Midbrain (tissue), 1 donor: ENCODE data around the gene MEDAG.
"Not testable (repeated sequence)": the region's sequence is repeated elsewhere in the genome, so short reads cannot be mapped to it uniquely, and the experiment has no call there.

Source experiments
- DNase-seq: peaks from one replicate; lab custom pipeline; 2025; lab: John Stamatoyannopoulos, UW

MEDAG gene

DNA sequence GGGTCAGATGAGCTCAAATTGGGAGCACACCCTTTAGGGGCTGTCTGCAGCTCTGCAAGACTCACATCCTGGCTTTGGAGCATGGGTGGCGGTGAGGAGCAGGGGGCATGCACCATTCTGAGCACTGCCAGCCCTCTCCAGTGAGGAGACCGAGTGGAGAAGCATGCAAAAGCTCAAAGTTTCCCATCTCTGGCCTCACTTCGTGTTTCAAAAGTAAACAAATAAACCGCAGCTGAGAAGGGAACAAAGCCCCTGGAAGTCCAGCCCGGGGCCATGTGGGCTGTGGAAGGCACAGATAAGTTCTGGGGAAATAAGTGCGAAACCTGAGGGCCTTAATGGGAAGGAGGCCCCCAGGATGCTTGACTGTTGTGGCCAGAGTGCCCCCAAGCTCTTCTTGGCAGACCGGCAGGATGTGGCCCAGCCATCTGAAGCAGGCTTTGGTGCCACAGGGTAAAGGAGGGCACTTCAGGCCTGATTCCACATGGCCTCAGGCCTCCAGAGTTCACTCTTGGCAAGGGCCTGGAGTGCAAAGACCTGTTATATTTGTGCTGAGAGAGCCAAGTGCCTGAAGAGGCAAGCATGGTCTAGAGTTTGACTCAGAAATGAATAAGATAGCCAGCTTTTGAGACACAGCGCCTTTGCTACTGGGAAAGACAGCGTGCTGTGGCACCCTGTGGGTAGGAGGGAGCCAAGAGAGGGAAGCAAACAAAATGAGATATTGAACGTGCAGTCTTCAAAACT lies 1.2 kb downstream of the MEDAG start:
- DNase-seq: no peak

DNA sequence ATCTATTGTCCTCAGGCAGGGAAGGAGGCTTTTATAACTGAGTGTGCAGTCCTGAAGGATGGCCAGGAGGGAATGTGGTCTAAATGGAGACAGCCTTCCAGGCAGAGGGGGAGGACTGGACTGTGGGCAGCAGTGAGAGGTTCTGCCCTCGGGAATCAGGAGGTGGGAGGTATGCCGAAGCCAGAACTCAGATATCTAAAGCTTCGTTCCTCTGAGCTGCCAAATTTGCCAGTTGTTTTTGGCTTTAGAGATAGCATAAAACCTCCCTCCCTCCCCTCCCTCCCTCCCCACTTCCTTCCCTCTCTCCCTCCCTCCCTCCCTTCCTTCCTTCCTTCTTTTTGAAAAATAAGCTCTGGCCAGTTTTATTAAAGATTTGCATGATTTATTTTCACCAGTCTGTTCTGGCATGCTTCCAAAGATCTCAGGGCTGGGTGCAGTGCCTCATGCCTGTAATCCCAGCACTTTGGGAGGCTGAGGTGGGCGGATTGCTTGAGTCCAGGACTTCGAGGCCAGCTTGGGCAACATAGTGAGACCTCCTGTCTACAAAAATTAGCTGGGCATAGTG lies 2.4 kb downstream of the MEDAG start:
- DNase-seq: no peak

DNA sequence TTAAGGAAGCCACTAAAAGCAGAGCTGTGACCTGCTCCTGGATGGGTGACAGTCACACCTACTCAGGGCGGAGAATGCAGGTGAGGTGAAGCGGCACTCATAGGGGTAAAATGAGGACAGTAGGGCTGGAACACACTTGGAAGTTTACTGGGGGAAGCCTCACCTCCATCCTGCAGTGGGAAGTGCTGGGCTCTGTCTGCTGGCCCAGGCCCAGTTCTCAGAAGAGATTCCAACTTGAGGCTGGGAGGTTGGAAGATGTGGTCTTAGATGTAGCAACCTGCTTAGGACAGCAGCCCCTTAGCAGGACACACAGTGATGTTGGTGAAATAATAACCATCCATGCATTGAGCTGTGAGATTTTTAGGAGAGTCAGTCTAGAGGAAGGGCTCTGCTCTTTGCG lies 4.6 kb downstream of the MEDAG start:
- DNase-seq: no peak

DNA sequence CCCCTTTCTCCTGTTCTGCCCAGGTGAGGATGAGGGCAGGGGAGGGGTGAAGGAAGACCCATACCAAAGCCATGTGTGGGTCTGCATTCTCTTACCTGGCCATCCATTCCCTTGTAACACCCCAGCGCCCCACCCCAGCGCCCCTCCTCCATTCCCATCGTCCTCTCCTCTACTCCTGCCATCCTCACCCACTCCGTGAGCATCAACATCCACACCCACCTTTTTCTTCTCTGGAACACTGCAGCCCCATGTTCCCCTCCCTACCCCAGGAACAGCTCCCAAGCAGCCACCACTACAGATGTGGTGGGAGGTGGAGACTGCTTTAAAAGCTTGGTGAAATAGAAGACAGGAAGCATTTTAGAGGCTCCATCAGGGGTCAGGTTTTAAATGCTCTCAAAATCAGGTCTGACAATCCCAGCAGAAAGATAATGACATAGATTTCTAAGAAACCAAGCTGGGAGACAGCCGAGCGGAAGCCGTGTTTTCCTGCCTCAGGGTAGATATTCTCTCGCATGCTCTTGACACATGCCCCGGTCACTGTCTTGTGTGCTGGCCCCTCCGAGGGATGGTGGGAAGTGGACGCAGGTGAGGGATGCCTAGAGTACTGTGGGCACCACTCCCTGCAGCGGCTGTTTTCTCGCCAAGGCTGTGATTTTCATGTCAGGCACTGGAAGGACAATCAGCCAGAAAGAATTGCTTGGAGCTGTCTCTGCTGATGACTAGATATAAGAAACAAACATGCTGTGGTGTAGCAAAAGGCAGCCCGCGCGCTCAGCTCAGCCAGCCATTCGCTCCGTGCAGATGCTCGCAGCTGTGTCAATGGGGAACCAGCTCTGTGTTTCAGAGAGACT lies 9.8 kb downstream of the MEDAG start:
- DNase-seq: no peak

DNA sequence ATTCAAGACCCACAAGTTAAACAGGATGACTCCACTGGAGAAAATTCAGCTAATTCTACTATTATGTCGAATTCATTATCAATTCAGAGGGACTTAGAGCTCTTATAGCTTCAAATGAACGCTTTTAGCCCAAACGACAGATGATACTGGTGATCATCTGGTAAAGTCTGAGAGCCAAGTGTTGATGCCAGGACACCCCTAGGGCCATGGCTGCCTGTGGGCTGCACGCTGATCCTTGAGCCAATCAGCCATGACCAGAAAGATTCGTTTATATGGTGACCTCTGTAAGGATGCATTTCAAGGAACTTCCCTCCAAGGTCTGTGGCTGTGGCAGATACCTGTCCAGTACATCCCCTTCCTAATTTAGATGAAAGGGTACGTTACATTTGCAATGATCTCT lies 10.9 kb downstream of the MEDAG start:
- DNase-seq: no peak

DNA sequence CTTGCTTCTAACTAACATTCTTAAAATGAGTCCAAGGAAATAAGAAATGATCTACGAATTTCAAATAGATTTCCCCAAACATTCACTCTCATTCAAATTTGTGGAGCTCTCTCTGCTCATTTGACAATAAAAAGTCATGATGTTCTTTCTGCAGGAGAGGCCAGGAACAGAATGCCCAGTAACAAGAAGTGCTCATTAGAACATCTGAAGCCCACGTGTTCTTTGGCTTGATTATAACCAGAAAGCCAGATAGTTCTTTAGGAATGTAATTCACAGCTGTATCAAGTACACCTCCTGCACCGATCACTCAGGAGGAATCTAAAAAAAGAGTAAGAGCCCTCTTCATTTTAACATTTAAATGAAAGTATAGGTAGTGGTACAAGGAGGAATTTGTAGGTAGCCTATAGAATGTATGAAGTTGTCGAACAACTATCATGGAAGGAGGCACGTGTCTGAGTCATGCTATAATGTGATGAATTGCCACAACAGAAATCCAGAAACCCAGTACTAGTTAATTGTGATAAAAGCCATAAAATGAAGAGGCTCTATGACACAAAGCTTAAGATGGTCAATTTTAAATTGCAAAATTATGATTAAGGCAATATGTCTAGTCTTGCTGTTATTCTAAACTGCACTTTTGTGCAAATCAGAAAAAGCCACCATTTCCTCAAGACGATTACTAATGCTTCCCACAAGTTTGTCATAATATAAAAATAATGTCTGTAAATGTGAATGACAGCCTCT lies 12.8 kb downstream of the MEDAG start:
- DNase-seq: no peak

DNA sequence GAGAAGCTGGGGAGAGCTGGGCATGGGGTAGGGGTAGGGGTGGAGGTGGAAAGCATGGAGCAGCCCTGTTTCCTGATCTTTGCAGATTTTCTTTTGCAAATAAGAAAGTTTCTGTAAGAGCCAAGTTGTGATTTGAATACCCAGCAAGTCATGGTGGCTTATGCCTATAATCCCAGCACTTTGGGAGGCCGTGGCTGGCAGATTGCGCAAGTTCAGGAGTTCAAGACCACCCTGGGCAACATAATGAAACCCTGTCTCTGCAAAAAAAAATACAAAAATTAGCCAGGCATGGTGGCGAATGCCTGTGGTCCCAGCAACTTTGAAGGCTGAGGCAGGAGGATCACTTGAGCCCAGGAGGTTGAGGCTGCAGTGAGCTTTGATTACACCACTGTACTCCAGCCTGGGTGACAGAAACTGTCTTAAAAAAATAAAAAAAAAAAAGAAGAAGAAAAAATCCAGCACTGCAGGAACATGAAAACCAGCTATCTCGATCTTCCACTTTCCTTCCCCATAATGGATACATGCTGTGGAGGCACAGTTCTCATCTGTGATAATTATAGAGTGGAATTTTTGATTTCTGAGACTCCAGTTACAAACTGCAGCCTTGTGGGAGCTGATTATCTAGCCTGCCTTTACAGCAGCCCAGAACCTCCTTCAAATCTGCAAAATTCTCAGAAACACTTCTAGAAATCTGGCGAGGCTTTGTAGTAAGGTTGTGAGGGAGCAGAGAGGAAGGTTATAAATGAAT lies 14.3 kb downstream of the MEDAG start:
- DNase-seq: no peak

DNA sequence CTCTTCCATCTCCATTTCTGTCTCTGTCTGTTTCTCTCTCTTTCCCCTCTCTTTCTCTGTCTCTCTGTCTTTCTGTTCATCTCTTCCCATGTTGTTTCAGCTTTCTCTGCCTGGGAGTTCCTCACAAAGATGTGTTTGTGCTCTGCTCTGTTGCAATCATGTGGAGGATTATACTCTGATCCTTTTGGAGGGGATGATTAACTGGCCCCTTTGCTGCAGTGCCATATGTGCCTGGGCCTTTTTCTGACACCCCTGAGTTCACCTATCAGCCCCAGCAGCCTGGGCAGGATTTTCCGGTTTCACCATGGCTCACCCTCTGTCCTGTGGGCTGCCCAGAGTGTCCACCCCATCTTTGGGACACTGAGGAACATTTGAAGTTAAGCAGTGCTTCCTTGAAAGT lies 17.3 kb downstream of the MEDAG start:
- no peak for DNase-seq

DNA sequence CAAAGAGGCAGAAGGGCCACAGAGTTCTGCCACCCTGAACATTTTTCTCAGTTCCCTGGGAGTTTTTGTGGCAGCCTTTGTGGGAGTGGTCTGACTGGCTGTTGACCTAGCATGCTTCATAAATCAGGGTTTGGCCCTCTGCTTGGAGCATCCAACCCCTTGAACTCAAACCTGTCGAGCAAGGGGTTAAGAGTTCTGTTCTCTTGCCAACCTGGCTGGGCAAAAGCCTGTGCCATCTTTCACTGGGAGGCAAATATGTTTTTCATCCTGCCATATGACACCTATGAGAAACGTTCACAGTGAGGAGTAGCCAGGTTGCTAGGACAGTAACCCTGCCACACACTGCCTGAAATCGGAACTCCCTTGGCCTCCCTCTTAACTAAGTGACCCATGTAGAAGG lies 18.6 kb downstream of the MEDAG start:
- DNase-seq: no peak

DNA sequence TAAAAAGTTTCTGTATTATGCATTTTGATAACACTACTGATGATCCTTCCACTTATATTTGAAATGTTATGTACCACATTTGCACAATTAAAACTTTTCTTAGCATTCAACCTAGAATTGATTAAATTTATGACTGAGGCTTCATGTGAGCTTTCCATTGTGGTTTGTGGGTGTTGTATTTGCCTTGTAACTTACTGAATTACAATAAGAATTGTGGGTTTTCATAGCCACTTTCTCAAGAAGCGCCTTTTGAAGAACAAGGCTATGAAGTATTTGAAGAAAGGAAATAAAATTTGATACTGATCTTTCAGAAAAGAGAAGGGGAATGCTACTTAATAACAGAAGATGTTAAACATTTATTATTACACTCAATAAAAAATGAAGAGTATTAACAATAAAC lies 19.4 kb downstream of the MEDAG start:
- DNase-seq: no peak

DNA sequence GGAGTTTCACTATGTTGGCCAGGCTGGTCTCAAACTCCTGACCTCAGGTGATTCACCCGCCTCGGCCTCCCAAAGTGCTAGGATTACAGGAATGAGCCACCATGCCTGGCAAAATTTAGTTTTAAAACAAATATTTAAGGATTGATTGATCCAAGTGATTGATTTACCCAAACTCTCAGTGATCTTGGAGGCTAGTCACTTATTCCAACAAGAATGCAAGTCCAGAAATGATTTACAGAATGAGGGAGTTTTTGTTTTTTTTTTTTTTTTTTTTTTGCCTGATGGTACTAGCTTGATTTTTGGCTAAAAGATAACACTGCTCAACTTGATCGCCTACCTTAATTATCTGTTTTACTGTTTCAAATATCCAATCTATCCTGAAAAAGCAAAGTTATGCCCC lies 20.7 kb downstream of the MEDAG start:
- no peak for DNase-seq

DNA sequence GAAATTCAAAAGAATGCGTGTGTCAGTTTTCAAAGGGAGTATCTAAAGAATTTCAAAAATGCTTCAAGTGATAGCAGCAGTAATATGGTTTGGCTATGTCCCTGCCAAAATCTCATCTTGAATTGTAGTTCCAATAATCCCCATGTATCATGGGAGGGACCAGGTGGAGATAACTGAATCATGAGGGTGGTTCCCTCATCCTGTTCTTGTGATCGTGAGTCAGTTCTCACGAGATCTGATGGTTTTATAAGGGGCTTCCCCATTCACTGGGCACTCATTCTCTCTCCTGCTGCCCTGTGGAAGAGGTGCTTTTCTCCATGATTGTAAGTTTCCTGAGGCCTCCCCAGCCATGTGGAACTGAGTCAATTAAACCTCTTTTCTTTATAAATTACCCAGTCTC lies 21.1 kb downstream of the MEDAG start:
- DNase-seq: not testable (repeated sequence)

DNA sequence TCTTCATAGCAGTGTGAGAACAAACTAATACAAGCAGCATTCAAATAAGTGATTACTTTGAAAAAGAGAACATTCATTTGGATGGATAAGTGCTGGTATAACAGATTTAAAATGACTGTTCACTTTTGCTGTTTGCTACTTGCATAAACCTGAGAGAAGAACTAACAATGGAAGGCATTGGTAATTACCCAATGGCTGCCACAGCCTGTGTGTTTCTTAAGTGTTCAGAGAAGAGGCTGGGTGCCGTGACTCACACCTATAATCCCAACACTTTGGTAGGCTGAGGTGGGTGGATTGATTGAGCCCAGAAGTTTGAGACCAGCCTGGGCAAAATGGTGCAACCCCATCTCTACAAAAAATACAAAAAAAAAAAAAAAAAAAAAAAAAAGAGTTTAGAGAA lies 21.5 kb downstream of the MEDAG start:
- DNase-seq: no peak

DNA sequence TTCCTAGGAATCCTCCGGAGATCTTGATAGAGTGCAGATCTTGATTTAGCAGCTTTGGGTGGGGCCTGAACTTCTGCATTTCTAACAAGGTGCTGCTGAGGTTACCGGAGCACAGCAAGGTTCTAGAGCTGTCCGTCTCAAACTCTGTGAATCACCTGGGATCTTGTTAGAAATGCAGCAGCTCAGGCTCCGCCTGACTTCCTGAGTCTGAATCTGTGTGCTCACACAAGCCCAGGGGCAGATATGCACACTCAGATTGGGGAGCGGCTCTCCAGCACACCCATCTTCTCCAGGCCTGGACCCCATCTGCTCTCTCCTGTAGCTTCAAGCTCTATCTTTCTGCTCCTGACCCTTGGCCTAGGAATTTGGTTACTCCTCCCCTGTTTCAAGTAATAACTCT lies 22.9 kb downstream of the MEDAG start:
- no peak for DNase-seq

DNA sequence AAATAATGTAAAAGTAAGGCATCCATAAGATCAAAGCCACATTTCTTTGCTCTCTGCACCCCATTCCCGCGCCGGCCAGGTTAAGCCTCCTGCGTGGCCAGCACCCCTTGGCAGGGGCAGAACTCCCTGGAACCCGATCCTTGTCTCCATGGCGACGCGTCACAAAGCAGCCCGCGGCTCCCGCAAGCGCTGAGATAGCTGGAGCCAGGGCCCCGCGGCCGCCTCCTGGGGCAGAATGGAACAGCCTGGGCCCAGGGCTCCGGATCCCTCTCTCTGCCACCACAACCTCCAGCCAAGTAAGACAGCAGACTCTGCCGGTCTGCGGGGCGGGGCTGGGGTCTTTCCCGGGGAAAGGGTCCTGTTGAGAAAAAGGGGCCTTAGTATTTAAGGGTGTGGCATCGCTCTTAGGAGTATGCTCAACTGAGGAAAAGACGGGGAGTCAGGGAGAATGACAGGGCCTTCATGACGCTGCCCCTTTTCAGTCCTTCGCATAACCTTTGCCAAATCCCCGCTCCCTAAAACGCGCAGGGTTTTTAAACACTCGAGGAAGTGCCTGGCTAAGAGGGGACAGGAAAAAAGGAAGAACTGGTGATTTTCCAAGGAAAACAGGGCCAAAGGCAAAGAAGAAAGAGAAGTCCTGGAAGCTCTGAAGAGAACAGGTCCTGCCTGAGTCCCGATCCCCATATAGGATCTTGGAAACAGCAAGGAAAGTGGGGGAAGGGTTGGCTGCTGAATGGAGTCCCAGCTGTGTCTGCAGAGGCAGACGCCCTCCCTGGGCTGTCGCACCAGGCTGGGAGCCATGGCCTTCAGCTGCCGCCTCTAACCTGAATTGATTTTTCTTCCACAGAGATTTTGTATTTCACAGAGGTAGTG lies 26.6 kb downstream of the MEDAG start, which contains the start of gene TEX26:
TEX26 (plus strand) TSS at position 176 of the 873 bp plus-strand sequence; CDS start at position 236, 60 bp downstream.
- DNase-seq: peak; percentile 12

DNA sequence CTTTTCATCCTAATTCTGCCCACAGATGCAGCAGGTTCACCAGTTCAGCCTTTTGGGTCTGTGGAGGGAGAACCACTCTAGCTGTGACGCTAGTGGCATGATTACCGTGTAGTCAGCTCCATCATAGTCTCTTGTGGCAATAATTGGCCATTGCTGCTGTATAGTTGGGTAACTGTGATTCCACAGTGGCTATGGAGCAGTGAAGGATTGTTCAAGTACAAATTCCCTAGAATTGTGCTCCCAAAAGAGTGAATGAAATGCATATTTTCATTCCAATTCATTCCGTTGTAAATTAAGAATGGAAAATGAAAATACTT lies 27.2 kb downstream of the MEDAG start:
- peak; percentile 3 for DNase-seq

DNA sequence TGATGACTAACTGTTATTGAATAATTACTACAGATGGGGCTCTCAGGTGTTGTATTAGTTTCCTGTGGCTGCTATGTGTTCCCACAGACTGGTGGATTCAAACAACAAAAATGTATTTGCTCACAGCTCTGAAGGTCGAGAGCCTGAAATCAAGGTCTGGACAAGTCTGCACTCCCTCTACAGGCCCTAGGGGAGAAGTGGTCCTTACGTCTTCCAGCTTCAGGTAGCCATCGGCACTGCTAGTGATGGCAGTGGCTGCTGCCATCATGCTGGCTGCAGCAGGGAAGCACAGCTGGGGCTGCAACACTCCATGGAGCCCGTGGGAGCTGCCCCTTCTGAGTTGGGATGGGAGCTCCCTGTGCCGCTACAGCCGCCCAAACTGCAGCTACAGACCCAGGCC lies 28.3 kb downstream of the MEDAG start:
- DNase-seq: no peak

DNA sequence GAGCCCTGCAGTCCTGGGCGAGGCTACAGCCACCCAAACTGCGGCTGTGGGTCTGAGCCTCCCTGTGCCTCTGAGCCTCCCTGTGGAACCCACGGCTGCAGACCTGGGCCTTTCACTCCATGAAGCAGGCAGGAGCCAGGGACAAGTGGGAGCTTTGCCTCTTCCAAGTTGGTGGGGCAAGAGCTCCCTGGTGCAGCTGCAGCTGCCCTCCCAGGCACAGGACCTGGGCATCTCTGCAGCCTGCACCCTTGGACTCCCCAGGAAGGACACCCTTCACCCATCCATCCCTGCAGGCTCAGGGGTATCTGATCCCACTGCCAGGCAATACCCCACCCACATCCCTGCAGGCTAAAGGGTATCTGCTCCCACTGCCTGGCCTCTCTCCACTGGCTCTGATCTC lies 28.7 kb downstream of the MEDAG start:
- no peak for DNase-seq

DNA sequence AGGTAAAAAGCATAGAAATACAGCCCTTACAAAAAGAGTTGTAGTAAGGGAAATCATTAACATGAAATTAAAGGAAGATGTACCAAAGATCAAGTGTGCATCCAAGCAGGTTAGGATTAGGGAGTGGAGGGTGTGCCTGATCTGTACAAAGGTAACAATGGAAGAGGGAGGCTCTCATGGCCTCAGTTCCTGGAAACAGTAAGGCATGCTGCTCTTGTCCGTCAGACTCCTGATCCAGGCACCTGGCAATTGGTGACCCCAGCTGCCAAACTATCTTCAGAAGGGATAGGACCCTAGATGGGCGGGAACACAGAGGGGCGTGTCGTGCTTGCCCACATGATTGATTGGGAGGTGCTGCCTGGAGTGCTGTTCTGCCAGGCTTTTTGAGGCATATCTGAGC lies 30.9 kb downstream of the MEDAG start:
- DNase-seq: no peak

DNA sequence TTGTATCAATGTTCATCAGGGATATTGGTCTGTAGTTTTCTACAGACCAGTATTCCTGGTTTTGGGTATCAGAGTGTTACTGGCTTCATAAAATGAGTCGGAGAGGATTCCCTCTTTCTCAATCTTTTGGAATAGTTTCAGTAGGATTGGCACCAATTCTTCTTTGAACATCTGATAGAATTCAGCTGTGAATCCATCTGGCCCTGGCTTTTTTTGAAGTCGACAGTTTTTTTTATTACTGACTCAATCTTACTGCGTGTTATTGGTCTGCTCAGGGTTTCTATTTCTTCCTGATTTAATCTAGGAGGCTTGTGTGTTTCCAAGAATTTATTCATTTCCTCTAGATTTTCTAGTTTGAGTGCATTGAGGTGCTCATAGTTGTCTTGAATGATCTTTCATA lies 37.8 kb downstream of the MEDAG start:
- no peak for DNase-seq
